T1000 (cell line): Measurements from ENCODE around the gene DUOXA2.

ENCODE experiments used
- DNase-seq: peaks from one replicate; lab custom pipeline; 2025; ENCODE audit warnings: mixed read lengths; lab: John Stamatoyannopoulos, UW

Gene DUOXA2

DNA sequence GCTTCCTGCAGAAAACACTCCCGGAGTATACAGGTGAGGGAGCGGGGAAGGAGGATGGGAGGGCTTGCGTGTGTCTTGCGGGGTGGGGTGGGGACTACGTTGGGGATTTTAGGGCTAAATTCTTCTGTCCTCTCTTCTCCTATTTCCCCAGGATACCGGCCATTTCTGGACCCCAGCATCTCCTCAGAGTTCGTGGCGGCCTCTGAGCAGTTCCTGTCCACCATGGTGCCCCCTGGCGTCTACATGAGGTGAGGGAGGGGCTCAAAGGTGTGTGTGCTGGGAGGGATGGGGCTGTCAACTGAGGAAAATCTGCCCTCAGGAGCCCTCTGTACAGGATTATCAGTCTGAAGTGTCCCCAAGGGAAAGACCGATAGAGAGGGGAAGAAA, 22.2 kb downstream of the DUOXA2 start:
- no peak for DNase-seq

DNA sequence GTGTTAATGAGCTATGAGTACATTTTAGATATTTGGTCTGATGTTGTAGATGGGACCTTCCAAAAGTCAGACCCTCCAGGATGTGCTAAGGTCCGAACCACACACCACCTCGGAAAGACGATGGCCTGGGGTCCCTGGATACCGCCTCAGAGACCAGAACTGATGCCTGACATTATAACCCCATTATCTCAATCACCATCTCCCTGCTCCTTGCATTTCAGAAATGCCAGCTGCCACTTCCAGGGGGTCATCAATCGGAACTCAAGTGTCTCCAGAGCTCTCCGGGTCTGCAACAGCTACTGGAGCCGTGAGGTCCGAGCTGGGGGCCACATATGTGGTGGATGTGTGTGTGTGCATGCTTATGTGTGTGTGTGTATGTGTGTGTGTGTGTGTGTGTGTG, 23.6 kb downstream of the DUOXA2 start:
- DNase-seq: no peak

DNA sequence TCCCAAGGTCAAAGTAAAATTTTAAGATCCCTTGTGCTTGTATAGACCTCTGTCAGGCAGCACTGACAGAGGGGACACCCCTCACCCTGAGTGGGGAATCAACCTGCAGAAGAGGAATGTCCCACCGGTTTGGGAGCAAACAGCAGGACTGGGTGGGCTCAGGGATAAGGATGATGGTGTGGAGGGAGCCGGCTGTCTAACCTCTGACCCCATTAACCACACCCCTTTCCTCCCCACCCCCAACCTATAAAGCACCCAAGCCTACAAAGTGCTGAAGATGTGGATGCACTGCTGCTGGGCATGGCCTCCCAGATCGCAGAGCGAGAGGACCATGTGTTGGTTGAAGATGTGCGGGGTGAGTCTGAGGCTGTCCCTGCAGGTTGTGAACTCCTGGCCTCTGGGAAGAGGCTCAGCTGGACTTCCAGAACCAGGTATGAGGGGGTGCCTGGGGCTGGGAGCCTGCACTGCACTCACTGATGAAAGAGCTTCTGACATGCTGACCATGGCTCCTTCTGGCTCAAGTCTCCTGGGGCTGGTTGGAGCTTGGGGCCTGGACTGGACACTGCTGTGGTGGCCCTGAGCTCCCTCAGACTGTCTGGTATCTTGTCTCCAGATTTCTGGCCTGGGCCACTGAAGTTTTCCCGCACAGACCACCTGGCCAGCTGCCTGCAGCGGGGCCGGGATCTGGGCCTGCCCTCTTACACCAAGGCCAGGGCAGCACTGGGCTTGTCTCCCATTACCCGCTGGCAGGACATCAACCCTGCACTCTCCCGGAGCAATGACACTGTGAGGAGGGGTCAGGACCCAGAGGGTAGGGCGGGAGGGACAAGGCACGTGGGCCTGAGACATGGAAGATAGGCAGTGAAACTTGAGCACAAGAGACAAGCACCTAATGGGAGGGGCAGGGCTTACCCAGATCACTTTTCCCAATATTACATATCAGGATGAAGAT, 25.0 kb downstream of the DUOXA2 start:
- no peak for DNase-seq

DNA sequence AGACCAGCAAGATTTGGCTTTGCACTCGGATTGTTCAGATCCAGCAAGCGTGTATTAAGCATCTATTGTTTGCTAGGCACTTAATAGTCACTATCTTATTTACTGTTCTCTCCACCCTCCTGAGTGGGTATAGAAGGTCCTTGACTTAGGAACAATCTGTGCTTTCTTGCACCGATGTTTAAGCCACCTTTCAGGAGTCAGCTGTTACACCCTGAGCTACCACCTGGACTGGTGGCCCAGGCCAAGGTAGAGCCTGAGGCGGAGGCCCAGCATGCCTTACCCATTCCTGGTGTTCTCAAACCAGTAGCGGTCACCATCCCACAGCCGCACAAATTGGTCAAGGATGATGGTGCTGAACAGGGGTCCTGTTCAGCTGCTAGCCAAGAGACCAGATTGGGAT, 25.6 kb downstream of the DUOXA2 start:
- no peak for DNase-seq

DNA sequence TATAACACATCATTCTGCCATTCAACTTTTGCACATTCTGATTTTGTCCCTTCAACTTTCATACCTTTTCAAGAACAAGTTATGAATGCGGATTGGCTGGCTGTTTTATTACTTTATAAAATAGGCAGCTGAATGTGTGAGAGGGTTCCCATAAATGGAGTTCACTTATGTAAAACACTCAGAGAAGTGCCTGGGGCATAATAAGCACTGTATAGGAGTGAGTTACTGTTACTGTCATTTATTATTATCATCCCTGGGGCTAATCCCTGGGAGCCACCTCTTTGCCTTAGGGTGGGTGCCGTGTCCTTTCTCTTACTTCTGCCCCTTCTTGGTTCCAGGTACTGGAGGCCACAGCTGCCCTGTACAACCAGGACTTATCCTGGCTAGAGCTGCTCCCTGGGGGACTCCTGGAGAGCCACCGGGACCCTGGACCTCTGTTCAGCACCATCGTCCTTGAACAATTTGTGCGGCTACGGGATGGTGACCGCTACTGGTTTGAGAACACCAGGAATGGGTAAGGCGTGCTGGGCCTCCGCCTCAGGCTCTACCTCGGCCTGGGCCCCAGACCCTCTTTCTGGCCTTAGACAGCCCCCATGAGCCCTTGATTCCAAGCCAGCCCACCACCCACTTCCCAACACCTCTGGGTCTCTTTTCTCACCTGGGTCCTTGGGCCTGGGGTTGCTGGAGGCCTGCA, 26.6 kb downstream of the DUOXA2 start:
- DNase-seq: no peak

DNA sequence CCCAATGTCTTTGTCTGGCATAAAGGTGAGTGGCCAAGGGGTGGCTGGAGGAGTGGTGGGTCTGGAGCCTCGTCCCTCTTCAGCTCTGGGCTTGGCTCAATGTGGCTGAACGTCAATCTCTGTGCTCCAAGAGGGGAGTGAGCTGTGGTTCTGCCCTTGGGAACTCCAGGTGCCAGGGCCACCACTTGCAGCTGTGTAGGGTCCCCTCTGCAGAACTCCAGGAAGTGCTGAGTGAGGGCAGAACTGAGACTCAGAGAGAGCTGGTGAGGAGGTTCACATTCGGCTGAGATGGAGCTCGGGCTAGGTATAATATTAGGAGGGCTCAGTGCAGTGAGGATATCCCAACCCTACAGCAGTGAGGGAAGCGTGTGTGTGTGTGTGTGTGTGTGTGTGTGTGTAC, 27.3 kb downstream of the DUOXA2 start:
- no peak for DNase-seq

DNA sequence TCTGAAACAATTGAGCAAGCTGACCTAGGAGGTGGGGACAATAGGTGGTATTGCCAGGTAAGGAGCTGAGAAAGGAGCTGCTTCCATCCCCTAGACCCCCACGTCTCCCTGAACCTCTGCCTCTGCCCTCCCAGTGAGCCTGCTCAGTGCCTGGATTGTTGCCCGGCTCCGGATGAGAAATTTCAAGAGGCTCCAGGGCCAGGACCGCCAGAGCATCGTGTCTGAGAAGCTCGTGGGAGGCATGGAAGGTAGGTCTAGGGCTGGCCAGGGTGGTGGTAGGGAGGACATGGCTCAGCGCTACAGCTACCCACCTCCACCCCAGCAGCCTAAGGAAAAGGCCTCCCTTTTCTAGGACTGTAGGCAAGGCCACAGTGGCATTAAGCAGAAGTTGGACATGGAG, 28.9 kb downstream of the DUOXA2 start:
- no peak for DNase-seq

DNA sequence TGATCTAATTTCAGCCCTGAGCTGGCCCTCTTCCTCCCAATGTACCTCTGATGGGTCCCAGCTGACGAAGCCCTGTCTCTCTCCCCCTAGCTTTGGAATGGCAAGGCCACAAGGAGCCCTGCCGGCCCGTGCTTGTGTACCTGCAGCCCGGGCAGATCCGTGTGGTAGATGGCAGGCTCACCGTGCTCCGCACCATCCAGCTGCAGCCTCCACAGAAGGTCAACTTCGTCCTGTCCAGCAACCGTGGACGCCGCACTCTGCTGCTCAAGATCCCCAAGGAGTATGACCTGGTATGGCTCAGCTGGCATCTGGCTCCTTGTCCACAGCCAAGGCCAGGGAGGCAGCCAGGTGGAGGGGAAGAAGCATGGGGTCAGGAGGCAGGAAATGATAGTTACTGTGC, 29.8 kb downstream of the DUOXA2 start:
- DNase-seq: no peak

DNA sequence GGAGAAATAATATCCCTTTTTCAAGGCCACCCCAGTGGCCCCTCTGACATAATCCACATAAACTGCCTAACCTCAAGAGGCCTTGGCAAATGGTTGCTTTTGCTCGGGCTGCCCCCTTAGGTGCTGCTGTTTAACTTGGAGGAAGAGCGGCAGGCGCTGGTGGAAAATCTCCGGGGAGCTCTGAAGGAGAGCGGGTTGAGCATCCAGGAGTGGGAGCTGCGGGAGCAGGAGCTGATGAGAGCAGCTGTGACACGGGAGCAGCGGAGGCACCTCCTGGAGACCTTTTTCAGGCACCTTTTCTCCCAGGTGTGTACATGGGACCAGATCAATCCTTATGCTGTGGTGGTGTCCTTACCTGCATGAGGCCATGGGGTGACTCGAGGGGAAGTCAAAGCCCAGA, 30.6 kb downstream of the DUOXA2 start:
- no peak for DNase-seq

DNA sequence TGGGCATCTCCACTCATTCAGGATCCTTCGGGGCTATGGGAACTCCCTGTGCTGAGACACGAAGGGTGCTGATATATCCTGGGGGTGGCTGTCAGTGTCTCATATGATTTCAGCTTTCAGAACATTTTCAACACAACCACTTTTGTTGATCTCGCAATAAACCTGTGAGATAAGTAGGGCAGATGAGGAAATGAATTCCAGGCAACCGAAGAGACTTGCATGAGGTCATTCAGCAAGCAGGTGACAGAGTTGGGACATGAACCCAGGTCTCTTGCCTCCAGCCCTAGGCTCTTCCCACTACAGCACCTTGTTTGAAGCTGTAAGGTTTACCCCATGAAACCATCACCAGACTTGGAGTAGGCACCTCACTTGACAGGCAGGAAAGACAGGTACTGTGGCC, 32.3 kb downstream of the DUOXA2 start:
- DNase-seq: no peak

DNA sequence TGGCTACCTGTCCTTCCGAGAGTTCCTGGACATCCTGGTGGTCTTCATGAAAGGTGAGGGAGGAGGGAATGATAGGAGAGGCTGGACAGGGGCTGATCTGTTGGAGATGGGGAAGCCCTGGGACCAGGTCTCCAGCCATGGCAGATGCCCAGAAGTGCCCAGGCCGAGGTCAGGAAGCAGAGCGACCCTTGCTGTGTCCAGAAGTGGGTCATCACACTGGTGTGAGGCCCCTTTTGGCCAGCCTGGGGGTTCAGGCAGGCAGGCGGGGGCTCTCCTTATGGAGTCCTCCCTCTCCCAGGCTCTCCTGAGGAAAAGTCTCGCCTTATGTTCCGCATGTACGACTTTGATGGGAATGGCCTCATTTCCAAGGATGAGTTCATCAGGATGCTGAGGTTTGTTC, 33.5 kb downstream of the DUOXA2 start:
- no peak for DNase-seq

DNA sequence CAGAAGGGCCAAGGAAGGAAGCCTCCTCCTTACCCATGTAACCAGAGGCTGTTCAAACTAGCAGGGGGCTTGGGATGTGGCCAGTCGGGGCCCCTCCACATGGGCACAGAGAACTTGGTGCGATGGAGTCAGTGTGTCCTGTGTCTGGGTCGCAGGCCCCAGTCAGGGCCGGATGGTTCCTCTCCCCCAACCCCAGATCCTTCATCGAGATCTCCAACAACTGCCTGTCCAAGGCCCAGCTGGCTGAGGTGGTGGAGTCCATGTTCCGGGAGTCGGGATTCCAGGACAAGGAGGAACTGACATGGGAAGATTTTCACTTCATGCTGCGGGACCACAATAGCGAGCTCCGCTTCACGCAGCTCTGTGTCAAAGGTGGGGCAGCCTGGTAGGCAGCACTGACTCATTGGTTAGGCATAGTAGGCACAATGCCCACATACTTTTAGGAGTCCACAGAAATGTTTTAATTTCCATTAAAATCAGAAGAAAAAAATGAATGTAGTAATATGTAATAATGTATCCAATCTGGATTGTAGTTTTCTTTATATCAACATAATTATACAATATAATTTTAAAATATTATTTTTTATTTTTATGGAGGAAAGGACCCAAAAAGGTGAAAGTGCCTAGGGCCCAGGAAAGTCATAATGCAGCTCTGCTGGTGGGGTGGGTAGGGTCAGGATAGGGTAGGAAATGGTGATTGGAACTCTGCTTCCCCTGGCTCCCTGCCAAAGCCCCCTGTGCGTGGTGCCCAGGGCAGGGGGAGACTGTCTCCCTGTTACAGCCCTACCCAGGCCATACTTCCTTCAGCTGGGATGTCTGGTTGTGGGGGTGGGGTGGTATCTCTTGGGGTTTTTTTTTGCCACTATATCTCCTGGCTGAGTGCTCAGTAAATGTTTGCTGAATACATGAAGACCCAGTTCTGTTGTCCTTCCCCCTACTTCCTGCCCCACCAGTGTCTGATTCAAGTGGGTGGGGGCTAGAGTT, 34.2 kb downstream of the DUOXA2 start:
- DNase-seq: no peak

DNA sequence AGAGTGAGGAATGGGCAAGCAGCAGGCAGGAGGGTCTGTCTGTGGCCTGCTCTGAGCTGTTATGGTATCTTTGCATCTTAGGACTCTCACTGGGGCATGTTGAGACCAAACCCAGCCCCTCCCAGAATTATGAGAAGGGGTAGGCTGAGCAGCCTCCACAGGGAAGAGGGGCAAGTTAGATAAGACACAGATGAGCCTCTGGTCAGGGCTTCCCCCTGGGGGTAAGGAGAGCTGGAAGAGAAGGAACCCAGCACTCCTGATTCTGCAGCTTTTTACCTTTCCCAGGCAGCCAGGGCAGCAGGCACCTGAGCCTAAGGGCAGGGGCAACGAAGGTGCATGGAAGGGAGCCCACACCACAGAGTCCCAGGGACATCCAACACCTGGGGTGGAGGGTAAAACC, 34.9 kb downstream of the DUOXA2 start:
- DNase-seq: no peak

DNA sequence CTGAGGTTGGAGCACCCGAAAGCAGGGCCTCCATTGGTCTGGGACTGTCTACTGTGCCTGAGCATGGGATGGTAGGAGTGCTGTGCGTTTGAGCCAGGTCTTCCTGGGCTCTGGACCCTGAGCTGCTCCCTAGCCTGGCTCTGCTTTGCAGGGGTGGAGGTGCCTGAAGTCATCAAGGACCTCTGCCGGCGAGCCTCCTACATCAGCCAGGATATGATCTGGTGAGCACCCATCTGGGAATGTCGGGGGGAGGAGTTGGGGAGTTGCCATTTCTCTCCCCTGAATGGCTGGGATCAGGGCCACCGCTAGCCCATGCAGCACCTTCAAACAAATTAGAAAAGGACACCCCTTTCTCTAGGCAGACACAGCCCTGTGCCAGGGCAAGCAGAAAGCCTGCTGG, 36.4 kb downstream of the DUOXA2 start:
- no peak for DNase-seq

DNA sequence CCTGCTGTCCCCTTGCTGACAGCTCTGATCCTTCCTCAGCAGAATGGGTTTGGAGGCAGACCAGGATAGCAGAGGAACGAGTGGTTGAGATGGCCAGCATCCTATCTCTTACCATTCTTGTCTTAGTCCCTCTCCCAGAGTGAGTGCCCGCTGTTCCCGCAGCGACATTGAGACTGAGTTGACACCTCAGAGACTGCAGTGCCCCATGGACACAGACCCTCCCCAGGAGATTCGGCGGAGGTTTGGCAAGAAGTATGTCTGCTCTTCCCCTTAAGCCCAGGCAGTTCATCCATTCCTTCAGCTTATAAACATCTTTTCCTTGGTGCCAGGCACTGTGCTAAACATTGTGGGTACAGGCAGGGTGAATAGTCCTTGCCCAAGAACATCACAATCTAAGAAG, 36.9 kb downstream of the DUOXA2 start:
- no peak for DNase-seq

DNA sequence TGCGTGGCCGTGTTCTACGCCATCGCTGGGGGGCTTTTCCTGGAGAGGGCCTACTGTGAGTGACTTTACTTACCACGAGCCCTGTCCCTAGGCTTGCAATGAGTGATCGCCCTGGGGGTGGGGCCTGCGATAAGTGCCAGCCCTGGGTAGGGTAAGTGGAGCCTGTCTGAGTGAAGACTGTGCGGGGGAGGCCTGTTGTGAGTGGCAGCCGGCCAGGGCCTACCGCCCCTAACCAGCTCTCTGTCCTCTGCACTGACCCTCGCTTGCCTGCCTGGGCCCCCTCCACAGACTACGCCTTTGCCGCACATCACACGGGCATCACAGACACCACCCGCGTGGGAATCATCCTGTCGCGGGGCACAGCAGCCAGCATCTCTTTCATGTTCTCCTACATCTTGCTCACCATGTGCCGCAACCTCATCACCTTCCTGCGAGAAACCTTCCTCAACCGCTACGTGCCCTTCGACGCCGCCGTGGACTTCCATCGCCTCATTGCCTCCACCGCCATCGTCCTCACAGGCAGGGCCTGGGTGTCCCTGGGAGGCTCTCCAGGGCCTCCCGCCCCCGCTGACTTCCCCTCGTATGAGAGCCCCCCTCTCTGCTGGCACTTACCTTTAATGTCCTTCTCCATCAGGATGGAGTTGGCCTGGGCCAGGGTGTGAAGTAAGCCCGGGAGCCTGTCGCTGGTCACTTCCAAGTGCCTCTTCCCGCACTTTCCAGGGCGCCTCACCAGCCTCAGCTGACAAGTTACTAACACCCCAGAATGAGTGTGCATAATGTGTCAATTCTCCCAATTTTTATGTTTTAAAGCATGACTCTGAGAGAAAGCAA, 38.1 kb downstream of the DUOXA2 start:
- no peak for DNase-seq

DNA sequence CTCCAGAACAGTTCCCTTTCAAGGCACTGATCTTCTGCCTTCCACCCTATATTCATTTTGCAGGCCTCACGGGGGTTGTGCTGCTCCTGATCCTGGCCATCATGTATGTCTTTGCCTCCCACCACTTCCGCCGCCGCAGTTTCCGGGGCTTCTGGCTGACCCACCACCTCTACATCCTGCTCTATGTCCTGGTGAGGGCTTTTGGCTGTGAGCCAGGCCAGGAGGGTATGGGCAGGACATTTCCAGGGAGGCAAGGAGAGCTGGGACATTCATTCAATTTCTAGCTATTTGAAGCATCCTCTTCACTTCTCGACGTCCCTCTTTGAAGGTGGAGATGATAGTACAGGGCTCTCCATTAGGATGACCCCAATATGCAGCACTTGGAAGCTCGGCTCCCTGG, 41.6 kb downstream of the DUOXA2 start:
- no peak for DNase-seq

DNA sequence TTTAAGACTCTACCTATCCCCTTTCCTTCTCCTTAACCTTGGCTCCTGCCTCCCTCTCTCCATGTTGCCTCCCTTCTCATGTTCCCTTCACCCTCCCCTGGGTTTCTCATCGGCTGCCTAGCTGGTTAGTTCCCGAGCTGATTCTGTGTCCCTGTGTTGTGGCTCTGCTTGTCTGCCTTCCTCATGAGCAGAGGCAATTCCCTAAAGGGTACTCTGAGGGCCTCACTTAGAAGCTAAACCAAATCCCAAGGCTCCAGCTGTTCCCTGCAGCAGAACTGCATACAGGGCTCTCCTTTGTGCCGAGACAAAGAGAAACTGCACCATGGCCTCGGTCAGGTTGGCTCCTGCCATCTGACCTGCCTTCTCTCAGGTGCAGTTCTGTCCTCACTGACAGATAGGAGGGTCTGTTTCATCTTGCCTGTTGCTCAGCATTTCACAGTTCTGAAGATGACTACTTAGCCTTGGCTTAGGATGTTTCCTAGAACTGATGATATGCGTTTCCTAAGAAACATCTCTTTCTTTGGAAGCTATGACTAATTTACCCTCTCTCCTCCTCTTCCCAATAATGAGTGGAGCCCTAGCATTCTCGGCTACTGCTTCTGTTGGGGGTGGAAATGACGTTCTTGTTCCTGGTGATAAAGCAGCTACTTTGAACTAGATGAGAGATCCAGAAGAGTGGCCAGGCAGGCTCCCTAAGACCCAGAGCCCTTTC, 42.8 kb downstream of the DUOXA2 start:
- no peak for DNase-seq

DNA sequence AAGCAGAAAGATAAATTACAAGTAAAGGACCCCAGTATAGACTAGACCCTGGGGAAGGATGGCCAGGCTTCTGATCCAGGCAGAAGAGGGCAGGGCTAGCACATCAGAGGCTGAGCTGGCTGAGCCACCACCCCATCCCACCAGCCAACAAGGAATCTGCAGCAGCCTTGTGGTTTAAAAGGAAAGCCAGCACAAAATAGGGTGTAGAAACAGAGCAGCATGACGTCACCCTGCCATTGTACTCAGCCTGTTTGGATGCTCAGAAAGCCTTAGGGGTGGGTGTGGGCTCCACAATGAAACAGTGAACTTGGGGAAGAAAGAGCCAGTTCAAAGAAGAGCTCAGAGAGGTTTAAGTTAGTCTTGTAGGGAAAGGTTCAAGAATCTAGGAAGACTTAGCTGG, 43.8 kb downstream of the DUOXA2 start:
- DNase-seq: peak; percentile 22

DNA sequence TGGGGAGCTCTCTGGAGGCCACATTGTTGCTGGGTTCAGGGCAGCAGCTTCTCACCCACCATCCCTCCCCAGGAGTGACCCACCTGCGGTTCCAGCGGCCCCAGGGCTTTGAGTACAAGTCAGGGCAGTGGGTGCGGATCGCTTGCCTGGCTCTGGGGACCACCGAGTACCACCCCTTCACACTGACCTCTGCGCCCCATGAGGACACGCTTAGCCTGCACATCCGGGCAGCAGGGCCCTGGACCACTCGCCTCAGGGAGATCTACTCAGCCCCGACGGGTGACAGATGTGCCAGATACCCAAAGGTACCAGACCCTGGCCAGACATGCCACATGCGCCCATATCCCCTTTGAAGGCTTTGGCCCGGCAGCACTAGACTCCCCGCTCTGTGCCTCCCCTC, 47.5 kb downstream of the DUOXA2 start:
- DNase-seq: no peak
